Stimulated activated CD4-positive, alpha-beta T cell treated with anti-CD3 and anti-CD28 coated beads, Interleukin-2, amount 100 ng/mL, for 4 hours (primary cell): Measurements from ENCODE around the gene RAPGEF4.
"Not testable (repeated sequence)": the region's sequence is repeated elsewhere in the genome, so short reads cannot be mapped to it uniquely, and the experiment has no call there.

Experiments
- DNase-seq: peaks from one replicate; pipeline ENCODE4 v3.0.0-alpha.2; 2020; ENCODE audit warnings: low read depth

Gene RAPGEF4

DNA sequence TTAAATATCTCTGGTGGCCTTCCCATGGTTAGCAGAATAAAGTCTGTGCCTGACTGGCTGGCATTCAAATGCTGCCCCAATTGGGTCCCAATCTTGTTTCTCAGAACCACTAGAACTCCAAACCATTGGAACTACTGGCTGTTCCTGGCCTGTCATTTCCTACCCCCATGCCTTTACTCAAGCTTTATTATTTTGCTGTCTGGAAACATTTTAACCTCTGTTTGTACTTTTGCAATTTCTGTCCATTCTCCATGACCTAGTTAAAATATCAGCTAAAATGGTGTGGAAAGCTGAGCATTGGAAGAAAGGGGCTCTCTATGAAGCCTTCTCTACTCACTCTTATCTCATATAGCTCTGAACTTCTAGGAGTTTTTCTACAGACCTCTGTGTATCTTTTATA is 38.7 kb downstream of the RAPGEF4 start:
- no peak for DNase-seq

DNA sequence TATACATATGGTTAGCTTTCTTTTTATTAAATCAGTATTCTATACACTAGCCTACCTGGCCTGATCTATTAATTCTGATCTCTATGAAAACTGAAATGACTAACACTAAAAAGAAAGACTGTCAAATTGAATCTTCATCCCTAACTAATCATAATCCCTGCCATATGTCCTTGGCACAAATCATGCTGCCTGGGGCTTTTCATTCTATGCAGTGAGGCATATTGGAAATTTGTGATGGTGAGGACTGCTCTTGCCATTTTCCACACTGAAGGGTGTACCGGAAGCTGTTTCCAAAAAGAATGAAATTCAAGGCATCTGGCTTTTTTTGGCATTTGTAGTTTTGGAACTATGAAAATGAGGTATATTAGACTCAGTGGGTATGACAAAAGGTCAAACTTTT is 39.7 kb downstream of the RAPGEF4 start:
- no peak for DNase-seq

DNA sequence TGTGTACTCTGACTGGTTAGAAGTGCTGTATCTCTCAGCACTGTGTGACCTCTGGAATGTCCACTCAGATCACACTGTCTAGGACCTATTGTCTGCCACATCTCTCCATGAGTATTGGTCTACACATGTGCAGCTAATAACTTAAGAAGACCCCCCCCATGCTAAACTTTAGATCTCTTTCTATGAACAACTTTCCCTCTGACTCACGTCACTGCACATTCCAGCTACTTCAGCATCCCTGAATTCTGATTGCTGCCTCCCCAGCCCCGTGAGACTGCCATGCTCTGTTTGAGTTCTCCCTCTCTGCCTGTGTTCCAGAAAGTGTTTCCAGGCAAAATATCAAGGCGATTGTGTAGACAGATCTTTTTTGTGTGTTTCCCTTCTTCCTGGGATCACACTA is 41.8 kb downstream of the RAPGEF4 start:
- no peak for DNase-seq

DNA sequence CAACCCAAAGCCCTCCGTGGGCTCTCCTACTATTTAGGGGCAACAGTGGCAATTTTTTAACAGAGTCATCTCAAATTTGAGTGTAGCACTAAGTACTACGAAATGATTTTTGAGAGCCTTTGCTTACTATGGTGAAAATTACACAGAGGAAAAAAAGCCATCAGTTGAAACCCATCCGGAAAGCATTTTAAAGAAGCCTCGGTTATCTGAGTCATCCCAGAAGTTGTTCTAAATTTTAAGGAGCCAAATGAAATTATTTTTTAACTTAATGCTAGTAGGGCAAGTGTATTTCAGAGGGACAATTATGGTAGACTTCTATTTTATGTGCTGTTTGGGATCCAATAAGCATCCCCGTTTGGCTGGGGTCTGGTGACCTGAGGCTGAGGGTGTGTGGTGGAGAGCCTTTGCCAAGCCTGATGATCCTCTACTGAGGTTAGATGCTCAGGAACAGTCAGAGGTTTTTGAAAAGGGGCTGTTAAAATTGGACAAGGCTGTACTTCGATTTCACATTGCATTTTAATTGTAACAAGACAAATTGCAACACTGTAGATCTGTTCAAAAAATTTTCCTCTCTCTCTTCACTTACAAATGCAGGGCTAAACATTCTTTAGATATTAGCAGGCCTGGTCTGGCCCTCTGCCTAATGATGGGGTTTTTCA is 47.0 kb downstream of the RAPGEF4 start:
- no peak for DNase-seq

DNA sequence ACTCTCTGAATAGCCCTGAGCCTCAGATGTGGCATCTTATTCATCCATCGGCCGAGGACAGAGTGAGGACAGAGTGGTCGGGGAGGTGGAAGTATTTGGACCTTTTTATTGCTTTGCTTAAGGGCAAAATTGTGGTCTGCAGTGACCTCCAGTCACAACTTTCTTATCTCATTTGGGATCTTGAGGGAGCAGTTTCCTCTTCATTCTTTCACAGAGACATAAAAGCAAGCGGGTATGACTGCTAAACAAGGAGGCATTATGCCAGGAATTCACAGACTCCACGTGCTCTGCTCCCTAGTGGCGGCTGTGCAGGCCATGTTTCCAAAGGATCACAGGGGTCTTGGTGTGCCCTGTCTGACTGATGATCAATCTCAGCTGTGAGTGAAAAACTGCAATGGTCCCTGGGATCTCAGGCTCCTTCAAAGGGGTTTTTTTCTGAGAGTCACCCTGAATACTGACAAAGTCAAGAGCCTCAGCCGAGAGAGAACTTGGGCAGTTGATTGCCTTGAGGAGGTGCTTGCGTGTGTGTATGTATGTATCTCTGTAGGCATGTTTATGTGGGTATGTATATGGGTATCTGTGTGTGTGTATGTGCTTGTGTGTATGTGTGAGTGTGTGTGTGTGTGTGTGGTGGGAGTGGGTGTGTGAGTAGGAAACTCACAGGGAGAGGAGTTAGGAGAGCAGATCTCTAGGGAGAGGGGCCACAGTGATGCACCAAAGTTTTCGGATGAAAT is 47.7 kb downstream of the RAPGEF4 start:
- no peak for DNase-seq

DNA sequence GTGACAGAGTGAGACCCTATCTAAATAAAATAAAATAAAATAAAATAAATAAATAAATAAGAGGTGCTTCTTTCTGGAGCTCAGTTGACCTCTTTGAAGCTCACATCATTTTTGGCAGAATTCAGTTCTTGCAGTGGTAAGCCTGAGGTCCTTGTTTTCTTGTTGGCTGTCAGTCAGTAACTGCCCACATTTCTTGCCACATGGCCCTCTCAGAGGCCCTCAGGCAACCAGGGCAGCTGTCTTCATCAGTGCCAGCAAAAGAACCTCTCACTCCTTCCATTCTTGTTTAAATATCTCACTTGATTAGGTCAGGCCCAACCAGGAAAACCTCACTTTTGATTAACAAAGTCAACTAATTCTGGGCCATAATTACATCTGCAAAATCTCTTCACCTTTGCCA is 53.2 kb downstream of the RAPGEF4 start:
- DNase-seq = no peak

DNA sequence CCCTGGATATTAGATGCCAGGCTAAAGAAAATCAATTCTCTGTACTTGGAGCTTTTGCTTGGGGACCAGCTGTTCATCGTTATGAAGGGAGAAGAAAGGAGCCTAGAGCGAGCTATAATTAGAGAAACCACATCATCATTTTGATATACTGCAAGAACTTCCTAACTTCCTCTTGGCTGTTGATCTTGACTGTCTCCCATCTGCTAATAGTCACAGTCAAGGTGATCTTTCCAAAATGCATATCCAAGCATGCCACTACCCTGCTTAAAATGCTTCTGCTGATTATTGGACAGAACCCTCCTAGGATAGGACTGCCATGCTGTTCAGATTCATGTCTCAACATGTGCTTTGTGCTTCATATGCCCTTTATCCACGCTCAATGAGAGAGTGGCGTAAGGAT is 54.8 kb downstream of the RAPGEF4 start:
- no peak for DNase-seq

DNA sequence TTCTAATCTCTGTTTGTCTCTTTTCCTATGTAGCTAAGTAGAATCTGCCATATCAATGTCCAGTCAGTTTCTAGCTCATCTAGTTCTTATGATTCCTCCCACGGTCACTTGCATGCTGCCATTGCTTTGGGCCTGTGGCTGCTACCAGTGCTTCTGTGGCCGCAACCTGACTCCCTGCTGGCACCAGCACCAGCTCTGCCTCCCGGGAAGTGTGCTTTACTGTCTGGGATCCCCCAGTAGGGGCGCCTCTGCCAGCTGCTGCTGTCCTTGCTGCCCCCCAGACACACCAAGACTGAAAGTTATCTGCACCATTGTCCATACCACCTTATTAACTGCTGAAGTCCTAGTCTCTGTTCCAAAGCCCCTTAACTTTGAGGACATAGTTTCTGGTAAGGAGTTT is 56.3 kb downstream of the RAPGEF4 start:
- DNase-seq = no peak

DNA sequence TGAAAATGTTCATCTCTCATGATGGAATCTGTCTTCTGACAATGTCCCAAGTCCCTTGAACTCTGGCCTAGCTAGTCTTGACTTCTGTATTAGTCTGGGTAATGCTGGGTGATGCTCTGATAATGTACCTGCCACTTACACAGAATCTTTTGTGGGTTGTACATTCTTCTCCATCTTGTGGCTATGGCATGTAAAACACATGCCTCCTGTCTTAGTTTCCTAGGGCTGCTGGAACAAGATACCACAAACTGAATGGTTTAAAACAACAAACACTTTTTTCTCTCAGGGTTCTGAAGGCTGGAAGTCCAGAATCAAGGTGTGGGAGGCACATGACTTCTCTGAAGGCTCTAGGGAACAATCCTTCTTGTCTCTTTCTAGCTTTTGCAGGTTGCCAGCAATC is 57.1 kb downstream of the RAPGEF4 start:
- DNase-seq = no peak

DNA sequence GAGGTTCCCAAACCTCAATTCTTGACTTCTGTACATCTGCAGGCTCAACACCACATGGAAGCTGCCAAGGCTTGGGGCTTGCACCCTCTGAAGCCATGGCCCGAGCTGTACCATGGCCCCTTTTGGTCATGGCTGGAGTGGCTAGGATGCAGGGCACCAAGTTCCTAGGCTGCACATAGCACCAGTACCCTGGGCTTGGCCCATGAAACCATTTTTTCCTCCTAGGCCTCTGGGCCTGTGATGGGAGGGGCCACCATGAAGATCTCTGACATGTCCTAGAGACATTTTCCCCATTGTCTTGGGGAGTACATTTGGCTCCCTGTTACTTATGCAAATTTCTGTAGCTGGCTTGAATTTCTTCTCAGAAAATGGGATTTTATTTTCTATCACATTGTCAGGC is 67.7 kb downstream of the RAPGEF4 start:
- not testable (repeated sequence) for DNase-seq

DNA sequence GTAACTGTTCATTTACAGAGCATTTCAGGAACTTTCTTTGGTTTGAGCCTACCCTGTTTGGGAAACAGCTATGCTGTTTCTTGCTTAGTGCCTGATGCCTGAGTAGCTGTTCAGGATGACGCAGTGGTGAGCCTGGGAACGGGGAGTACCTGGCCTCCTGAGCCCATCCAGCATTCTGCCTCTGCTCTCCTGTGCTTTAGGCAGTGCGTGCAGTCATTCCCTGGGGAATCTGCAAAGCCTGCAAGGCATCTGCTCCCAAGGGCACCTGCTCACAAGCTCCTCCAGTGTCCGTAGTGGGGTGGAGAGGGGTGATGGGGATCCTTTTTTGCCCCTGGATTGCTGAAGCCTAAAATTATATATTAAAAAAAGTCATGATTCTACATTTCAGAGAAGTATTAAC is 68.8 kb downstream of the RAPGEF4 start:
- no peak for DNase-seq

DNA sequence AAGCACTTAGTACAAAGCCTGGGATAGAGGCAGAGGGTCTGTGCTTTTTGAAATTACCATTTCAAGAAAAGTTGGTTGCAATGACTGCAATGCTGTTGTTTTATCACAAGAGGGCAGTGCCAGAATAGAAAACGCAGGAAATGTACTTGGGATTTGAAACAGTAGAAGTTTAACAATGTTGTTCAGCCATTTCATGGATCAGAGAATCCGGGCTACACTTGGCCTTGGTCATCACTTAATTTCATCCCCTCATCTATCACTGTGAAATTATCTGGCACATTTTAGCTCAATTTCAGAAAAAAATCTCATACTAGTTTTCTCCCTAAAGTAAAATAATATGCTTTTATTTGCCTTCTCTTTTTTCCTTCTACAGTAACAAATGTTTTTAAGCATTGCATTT is 70.8 kb downstream of the RAPGEF4 start:
- DNase-seq = no peak

DNA sequence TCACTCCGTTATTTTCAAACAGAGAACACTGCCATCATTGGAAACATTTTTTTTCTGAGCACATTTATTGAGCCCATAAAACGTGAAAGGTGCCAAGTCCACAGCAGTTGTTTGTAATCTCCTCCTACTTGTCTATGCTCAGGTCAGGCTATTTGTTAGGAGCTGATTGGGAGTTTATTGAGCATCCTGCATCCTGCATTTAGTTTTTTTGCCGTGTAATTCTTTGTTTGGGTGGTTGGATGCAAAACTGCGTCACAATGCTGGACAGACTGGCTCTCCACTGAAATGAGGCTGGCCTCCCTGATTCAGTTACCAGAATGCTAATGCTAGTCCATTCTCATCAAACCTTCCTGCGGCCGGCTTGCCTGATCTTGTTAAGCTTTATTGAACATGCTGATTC is 71.4 kb downstream of the RAPGEF4 start:
- no peak for DNase-seq

DNA sequence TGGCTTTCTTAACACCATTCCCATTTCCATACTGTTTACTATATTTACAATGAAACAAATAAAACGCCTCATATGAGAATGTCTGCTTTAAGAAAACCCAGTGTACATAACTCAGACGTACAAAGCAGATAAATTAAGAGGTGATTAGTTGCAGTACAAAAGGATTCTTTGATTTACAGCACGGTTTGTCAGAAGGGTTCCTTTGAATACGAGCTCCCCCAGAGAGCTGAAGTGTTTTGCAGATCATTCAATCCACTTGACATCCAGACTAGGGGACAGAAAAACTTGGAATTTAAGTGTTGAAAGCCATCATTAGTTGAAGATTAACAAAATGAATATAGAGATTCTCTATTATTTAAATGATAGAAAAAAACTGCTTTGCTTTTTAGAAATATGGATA is 72.5 kb downstream of the RAPGEF4 start:
- no peak for DNase-seq

DNA sequence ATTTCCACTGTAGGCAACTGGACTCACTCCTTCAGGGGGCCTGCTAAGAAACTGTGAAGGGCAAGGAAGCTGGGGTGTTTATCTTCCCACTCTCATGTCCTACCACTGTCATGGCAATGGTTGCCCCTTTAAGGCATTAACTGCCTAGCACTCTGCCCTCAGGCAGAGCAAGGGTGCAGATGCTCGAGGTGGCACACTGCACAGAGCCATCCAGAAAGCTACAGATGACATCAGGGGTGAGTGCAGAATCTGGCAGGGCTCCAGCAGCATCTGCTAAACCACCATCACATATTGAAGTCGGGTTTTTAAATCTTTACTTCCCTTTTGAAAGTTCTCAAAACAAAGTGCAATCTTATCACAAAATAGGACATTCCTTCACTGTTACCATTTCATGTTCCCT is 75.4 kb downstream of the RAPGEF4 start:
- no peak for DNase-seq

DNA sequence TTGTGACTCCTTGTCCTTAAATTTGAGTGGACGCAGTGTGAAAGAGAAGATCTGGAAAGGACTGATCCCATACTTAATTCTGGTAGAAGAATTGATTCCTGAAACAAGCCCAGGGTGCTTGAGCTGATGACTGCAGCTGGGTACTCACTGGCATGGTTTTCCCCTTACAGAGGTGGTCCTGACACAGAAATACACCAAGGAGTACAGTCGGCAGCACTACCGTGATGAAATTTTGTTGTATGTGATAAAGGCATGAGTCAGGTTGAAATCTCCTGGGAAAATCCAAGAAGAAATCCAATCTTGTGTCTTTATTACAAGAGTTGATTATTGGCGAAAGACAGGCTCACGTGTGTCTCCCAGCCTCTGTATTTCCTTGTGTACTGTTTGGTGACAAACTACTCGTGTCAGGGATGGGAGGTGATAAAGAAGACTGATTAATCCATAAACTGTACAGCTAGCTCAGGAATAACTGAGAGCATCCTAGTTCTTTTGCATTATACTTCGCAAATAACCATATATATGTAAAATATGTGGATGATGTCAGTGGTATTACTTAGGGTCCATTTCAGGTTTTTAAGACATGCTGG is 76.6 kb downstream of the RAPGEF4 start:
- no peak for DNase-seq

DNA sequence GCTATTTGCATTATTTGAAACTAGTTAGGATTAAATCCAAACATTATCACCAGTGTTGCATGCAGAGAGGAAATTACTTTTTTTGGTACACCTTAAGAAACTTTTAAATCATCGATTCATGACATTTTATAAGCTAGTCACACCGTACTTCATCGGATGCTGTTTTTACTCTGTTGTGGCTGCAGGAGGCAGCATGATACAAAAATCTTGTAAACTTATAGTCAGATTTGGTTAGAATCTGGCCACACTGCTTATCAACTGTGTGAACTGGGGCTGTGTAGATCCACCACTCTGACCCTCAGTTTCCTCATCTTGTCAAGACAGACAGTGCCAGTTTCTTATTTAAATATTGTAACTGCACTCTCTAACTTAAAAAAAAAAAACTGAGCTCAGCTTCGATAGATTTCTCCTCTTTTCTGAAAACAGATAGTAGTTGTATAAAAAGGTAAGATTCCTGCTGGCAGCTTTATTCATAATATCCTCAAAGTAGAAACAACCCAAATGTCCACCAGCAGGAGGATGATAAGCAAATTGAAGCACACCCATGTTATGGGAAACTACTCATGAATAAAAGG is 77.8 kb downstream of the RAPGEF4 start:
- DNase-seq = no peak

DNA sequence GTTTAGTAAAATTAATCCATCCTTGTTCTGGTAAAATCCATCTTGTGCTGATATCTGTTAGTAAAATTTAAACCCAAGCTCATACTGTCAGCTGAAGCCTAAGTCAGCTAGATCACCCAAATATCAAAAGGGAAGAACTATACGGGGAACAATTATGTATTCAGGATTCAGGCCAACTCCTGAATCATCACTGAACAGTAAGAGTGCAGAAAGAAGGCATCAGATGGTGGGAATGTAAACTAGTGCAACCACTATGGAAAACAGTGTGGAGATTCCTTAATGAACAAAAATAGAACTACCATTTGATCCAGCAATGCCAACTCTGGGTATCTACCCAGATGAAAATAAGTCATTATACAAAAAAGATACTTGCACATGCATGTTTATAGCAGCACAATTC is 81.8 kb downstream of the RAPGEF4 start:
- no peak for DNase-seq

DNA sequence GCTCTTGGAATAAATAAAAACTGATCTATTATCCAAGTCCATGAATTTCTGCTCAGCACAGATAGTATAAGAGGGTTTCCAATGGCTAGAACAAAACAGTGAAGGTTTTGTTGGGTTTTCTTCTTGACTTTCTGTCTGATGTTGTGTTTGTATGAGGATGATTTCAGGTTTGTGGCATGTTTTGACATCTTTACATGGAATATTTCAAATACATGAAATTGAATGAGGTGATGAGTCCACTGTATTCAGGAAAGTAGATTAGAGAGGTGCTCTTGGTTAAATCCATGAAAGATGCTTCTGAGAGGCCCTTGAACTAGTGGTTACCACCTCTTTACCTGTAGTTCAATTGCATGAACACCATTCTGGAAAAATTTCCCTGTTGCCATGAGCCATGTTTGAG is 84.3 kb downstream of the RAPGEF4 start:
- DNase-seq = no peak

DNA sequence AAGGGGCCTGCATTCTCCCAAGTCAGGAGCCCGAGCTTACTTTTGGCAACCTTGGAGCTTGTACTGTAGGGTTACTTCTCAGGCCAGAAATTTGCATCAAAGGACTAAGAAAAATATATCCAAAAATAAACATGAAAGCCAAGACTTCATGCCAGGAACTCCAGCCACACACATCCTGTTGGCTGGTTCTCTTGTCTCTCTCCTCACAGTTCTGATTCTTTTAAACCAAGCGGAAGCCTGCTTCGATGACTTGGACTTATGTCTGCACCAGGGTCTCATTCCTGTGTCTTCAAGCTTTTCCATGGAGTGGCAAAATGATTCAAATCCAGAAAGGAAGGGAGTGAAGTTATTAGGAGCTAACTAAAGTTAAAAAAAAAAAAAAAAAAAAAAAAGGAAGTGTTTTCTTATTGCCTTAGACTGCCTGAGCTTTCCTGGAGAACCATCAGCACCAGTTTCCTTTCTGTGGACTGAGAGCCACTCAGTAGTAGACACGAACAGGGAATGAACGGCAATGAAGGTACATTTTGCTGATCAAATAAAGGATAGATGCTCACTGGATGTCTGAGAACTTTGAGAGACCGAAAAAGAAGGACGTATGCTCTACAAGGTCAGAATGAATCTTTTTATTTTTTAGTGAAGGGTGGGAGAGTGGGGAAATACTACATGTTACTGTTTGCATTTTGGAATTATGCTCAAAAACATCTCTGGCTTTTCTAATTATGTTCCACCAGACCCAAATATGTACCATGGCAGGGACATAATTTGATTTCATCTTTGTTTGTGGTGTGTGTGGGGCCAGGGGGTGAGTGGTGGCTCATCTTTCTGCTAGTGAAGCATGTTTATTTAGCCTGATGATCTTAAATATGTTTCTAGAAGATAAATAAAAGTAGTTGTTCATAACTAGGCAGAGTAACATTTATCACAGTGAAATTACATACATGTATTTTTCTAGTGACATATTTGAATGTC is 86.0 kb downstream of the RAPGEF4 start:
- DNase-seq = no peak

DNA sequence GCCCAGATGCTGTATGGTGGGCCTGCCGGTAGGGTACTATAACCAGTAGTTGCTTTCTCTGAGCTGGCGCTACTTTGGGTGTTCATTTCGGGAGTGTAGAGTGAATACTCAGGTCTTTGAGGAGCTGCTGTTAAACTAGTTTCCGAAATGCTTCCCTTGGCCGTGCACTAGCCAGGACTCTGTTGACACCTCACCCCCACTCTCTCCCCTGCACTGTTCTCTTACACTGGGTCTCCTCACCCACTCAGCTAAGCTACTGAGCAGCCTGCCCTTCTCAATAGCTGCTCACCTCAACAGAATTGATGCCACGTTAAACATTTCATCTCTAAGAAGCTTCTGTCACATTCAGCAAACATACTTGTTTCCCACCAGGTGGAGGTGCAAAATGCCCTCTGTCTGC is 86.9 kb downstream of the RAPGEF4 start:
- no peak for DNase-seq

DNA sequence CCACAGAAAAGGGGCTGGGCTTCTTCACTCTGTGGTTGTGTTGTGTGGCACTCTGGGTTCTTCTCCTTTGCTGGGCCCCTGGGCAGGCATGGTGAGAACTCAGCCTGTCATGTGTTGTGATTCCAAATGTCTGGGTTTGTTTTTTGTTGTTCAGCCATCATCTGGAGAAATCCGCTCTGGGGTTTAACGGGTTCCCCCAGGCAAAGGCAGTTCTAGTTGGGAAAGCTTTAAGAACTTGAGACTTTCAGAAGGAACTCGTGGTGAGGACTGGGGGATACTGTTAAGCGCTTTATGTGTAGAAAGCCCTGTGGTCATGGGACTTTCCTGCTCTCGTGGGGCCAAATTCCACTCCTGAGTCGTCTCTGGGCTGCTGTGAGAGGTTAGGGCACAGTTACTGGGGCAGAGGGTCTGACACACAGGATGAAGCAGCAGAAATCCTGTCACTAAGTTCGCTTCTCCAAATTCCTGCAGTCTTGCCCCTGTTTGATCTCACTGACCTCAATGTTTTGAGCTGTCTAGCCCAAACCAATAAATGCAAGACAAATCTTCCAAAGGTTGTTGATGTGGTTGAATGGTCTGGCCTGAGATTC is 87.7 kb downstream of the RAPGEF4 start:
- no peak for DNase-seq
